Left hindlimb (tissue), 1 donor: Measurements from ENCODE around the gene DOCK6.

Source experiments
- DNase-seq: peaks from one replicate; pipeline ENCODE4 v3.0.0-alpha.2; 2018

Gene DOCK6, protein sequence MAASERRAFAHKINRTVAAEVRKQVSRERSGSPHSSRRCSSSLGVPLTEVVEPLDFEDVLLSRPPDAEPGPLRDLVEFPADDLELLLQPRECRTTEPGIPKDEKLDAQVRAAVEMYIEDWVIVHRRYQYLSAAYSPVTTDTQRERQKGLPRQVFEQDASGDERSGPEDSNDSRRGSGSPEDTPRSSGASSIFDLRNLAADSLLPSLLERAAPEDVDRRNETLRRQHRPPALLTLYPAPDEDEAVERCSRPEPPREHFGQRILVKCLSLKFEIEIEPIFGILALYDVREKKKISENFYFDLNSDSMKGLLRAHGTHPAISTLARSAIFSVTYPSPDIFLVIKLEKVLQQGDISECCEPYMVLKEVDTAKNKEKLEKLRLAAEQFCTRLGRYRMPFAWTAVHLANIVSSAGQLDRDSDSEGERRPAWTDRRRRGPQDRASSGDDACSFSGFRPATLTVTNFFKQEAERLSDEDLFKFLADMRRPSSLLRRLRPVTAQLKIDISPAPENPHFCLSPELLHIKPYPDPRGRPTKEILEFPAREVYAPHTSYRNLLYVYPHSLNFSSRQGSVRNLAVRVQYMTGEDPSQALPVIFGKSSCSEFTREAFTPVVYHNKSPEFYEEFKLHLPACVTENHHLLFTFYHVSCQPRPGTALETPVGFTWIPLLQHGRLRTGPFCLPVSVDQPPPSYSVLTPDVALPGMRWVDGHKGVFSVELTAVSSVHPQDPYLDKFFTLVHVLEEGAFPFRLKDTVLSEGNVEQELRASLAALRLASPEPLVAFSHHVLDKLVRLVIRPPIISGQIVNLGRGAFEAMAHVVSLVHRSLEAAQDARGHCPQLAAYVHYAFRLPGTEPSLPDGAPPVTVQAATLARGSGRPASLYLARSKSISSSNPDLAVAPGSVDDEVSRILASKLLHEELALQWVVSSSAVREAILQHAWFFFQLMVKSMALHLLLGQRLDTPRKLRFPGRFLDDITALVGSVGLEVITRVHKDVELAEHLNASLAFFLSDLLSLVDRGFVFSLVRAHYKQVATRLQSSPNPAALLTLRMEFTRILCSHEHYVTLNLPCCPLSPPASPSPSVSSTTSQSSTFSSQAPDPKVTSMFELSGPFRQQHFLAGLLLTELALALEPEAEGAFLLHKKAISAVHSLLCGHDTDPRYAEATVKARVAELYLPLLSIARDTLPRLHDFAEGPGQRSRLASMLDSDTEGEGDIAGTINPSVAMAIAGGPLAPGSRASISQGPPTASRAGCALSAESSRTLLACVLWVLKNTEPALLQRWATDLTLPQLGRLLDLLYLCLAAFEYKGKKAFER (N-terminal part only)

DNA sequence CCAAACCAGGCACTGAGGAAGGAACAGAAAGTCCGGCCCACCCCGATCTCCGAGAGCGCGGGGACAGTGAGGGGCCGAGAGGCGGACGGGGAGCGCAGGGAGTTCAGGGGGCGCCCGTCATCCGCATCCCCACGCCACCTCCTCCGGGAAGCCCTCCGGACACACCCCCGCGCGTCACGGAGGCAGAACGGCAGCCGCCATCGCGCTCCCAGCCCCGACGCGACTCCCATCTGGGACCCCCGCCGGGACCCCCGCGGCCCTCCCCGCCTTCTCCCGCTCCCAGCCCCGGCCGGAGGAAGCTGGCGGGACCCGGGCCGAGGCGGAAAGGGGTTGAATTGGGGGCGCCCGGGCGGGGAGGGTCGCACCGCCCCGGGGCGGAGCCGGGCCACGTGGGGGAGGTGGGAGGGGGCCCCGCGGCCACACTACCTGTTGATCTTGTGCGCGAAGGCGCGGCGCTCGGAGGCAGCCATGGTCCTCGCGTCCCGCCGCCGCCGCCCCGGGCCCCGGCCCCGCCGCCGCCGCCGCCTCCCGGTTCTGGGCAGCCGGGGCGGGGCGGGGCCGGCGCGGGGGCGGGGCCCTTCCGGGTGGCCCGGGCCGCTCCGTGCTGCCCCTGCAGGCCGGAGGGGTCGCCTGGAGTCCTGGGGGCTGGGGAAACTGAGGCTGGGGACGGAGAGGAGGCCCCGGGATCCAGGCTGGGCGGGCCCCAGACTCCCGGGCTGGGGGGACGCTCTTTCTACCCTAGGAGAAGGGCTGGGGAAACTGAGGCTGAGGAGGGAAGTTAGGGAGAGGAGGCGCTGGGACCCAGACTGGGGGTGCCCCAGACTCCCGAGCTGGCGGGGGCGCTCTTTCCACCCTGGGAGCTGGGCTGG, at the start of gene DOCK6:
Gene DOCK6 (minus strand): TSS at position 554 of the 869 bp plus-strand sequence. CDS start 84 bp downstream, at position 470.
- DNase-seq = peak; percentile 62

- no peak for DNase-seq
Observed at GRCh38 chr19:11306337-11306736, 44.0 kb upstream of the DOCK6 start.

- DNase-seq = no peak
Observed at GRCh38 chr19:11304936-11305335, 42.6 kb upstream of the DOCK6 start.

GRCh38 chr19:11300811-11301120, 38.4 kb upstream of the DOCK6 start:
- no peak for DNase-seq

DNA sequence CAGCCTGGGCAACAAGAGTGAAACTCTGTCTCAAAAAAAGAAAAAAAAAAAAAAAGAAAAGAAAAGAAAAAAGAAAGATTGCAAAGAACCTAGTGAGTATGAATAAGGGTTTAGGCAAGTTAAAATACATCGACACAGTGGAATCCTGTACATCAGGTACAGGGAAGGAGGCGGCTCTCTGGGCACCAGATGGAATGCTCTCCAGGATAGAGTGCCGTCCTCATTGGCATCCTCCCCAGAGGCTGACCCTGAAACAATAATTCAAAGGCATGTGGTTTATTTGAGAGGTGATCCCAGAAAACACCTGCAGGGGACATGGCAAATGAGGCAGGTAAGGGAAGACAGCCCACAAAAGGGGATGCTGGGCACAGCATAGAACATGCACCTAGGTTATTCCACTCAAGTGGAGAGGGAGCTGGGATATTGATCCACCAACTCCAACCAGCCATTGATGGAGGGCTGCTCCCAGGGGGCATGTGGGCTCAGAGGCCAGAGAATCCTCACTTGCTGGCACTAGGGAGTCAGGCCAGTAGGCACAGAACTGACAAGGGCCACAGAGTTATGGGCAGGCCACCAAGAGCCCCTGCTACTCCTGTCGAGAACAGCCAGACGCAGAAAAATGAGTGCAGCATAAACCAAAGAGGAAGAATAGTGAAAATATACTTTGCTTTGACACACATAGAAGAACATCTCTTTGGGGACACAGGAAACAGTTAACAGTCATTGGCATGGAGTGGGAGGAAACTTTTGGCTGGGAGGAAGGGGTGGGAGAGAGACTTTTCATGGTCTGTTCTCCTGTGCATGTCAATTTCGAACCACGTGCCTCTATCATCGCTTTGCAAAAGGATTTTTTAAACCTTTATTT, 37.9 kb upstream of the DOCK6 start:
- no peak for DNase-seq

- DNase-seq = no peak
Observed at GRCh38 chr19:11296264-11296663, 33.9 kb upstream of the DOCK6 start.

DNA sequence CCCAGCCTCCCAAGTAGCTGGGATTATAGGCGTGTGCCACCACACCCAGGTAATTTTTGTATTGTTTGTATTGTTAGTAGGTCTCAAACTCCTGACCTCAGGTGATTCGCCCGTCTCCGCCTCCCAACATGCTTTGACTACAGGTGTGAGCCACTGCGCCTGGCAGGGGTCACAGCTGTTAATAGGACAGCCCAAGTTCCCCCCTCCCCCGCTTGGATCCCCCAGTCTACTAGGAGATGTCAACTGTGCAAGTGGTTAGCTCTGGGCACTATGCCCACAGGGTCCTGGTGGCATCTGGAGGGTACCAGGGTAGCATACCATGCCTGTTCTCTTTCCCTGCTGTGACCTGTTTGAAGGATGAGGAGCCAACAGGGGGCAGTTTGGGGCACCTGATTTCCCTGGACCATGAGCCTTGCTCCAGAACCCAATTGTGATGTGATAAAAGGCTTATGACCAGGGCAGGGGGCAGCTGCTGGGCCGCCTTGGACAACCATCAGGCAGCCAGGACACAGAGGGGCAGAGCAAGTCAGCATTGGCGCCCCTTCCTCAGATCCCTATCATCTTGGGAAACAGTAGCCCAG, 33.4 kb upstream of the DOCK6 start, which contains the start of gene TSPAN16:
Gene TSPAN16 (plus strand): TSS at position 496 of the 581 bp plus-strand sequence. CDS start 138 bp downstream, outside the sequence.
- DNase-seq = no peak

DNA sequence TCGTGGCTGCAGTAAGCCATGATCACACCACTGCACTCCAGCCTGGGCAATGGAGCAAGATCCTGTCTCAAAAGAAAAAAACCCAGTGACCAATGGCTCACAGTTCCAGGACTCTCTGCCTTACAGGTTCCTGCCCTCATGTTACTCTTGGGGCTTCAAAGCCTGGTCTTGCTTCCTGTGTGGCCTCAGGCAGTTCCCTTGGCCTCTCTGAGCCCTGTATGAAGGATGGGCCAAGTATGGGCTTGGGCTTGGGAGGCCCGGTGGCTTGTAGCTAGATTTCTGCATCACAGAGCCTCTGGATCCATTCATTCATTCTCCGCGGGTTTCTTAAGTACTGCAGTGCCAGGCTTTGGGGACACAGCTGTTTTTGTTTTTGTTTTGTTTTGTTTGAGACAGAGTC, 32.9 kb upstream of the DOCK6 start:
- DNase-seq = no peak

GRCh38 chr19:11293433-11294389, 31.4 kb upstream of the DOCK6 start:
- DNase-seq = peak; percentile 98

DNA sequence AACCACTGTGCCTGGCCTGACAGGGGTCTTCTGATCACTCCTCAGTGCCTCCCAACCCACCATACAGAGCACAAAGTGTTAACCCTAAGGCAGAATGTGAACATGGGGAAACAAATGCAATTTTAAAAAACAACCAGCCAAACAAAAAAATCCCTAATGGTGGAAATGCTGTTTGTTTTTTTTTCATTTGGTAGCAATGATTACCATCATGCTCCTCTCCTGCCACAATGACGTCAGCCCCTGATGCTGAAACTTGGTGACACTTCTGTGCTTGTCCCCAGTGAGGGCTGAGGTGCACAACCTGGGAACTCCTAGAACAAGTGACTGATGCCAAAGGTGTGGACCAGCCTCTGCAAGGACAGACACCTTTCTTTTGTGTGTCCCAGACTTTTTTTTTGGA, 29.7 kb upstream of the DOCK6 start:
- DNase-seq = no peak

- no peak for DNase-seq
Observed at GRCh38 chr19:11291415-11291814, 29.1 kb upstream of the DOCK6 start.

GRCh38 chr19:11290256-11290655, 27.9 kb upstream of the DOCK6 start:
- DNase-seq = no peak

DNA sequence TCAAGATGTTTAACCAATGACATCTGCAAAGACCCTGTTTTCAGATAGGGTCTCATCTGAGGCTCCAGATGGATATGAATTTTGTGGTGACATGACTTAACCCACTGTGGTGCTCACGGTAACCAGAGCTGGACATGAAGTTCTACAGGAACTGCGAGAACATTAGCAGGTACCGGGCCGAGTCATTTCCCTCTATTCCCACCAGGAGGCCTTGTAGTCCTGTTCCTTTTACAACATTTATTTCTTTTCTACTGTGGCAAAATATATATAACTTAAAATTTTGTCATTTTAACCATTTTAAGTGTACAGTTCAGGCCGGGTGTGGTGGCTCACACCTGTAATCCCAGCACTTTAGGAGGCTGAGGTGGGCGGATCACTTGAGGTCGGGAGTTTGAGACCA, 26.0 kb upstream of the DOCK6 start:
- DNase-seq = no peak

GRCh38 chr19:11286312-11286974, 24.1 kb upstream of the DOCK6 start:
- DNase-seq = no peak

GRCh38 chr19:11284515-11284914, 22.2 kb upstream of the DOCK6 start:
- no peak for DNase-seq

GRCh38 chr19:11281356-11282049, 19.2 kb upstream of the DOCK6 start:
- DNase-seq = no peak

- DNase-seq = no peak
Observed at GRCh38 chr19:11279505-11280236, 17.3 kb upstream of the DOCK6 start.
